GM18507 (cell line): Measurements from ENCODE around the gene NTSR1.
A peak's percentile ranks its signal among the peaks of the same experiment; 100 is the strongest.

ENCODE experiments used
- DNase-seq: peaks from one replicate; pipeline ENCODE4 v3.0.0; 2011; ENCODE audit warnings: low read depth; ENCODE audit not compliant: insufficient read length; ENCODE audit errors: extremely low spot score
- FAIRE-seq: peaks from 2 replicates; lab custom pipeline; 2011; peaks lifted over from hg19 to GRCh38; lab: Jason Lieb, UNC

The NTSR1 gene

GRCh38 chr20:62708591-62709536 lies at the start of gene NTSR1:
Gene NTSR1 (plus strand): TSS chr20:62708836. CDS start chr20:62709208, 372 bp downstream.
- DNase-seq, result no peak

GRCh38 chr20:62659488-62660239 lies 49.0 kb upstream of the NTSR1 start:
- no peak for DNase-seq
- FAIRE-seq, result no peak

More at GRCh38 chr20:62708591-62709536, at the start of gene NTSR1:
- no peak for FAIRE-seq

GRCh38 chr20:62660240-62660615 lies 48.4 kb upstream of the NTSR1 start:
- DNase-seq (no peak), FAIRE-seq (no peak)

- no peak for DNase-seq
- no peak for FAIRE-seq
Measured at GRCh38 chr20:62660768-62661167, 47.9 kb upstream of the NTSR1 start.

- DNase-seq (no peak), FAIRE-seq (no peak)
Measured at GRCh38 chr20:62661647-62662046, 47.0 kb upstream of the NTSR1 start.

GRCh38 chr20:62662422-62662821 lies 46.2 kb upstream of the NTSR1 start:
- DNase-seq (no peak), FAIRE-seq (no peak)

- DNase-seq (no peak), FAIRE-seq (no peak)
Measured at GRCh38 chr20:62663145-62664018, 45.3 kb upstream of the NTSR1 start.

- FAIRE-seq, result no peak
- no peak for DNase-seq
Measured at GRCh38 chr20:62664019-62664971, 44.3 kb upstream of the NTSR1 start.

- FAIRE-seq, result no peak
- DNase-seq, result no peak
Measured at GRCh38 chr20:62665153-62665754, 43.4 kb upstream of the NTSR1 start.

- DNase-seq (no peak), FAIRE-seq (no peak)
Measured at GRCh38 chr20:62665826-62666735, 42.6 kb upstream of the NTSR1 start.

- FAIRE-seq (no peak), DNase-seq (no peak)
Measured at GRCh38 chr20:62666736-62667529, 41.7 kb upstream of the NTSR1 start.

- FAIRE-seq (no peak), DNase-seq (no peak)
Measured at GRCh38 chr20:62667530-62668440, 40.9 kb upstream of the NTSR1 start.

GRCh38 chr20:62668441-62669027 lies 40.1 kb upstream of the NTSR1 start:
- FAIRE-seq, result no peak
- DNase-seq, result peak; percentile 47

GRCh38 chr20:62669249-62669648 lies 39.4 kb upstream of the NTSR1 start:
- FAIRE-seq, result no peak
- no peak for DNase-seq

- no peak for FAIRE-seq
- no peak for DNase-seq
Measured at GRCh38 chr20:62670156-62670555, 38.5 kb upstream of the NTSR1 start.
